ENCODE results near the gene MAGED4.

GRCh38 chrX:52217494-52218160 lies 32.9 kb downstream of the MAGED4 start:
- TF ChIP-seq, protein P1, sequence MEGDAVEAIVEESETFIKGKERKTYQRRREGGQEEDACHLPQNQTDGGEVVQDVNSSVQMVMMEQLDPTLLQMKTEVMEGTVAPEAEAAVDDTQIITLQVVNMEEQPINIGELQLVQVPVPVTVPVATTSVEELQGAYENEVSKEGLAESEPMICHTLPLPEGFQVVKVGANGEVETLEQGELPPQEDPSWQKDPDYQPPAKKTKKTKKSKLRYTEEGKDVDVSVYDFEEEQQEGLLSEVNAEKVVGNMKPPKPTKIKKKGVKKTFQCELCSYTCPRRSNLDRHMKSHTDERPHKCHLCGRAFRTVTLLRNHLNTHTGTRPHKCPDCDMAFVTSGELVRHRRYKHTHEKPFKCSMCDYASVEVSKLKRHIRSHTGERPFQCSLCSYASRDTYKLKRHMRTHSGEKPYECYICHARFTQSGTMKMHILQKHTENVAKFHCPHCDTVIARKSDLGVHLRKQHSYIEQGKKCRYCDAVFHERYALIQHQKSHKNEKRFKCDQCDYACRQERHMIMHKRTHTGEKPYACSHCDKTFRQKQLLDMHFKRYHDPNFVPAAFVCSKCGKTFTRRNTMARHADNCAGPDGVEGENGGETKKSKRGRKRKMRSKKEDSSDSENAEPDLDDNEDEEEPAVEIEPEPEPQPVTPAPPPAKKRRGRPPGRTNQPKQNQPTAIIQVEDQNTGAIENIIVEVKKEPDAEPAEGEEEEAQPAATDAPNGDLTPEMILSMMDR (conservative IDR thresholded peaks at IDR 0.05; ENCODE audit: low read length), result no peak
- TF ChIP-seq EZH2phosphoT487 (IDR thresholded peaks at IDR 0.05; ENCODE audit: borderline replicate concordance), result no peak

Data from Loucy (cell line).